Measurements from ENCODE around the gene MYO16. TPM values are rescaled to one million over a fixed set of nuclear protein-coding genes. Genes with fewer than 3 reads are reported as not detected.

The MYO16 gene
- total RNA-seq, 6 experiments from 2014 or later = not detected

DNA sequence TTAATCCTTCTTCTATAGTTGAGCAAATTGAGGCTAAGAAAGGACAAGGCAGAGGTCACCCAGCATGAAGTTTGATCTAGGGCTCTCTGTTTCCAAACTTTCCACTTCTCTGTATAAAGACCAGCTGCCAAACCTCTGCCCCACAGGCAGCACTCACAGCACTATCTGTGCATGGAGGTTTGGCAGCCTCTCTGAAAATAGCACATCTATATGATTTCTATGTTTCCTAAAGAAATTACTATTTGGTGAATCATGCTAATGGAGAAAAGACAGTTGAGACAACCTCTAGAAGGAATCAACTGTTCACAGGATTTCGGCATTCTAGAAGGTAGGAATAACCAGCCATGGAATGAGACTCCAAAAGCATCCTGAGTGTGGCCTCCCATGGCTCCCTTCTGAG lies 602.5 kb downstream of the MYO16 start:
- TF ChIP-seq, protein P1, sequence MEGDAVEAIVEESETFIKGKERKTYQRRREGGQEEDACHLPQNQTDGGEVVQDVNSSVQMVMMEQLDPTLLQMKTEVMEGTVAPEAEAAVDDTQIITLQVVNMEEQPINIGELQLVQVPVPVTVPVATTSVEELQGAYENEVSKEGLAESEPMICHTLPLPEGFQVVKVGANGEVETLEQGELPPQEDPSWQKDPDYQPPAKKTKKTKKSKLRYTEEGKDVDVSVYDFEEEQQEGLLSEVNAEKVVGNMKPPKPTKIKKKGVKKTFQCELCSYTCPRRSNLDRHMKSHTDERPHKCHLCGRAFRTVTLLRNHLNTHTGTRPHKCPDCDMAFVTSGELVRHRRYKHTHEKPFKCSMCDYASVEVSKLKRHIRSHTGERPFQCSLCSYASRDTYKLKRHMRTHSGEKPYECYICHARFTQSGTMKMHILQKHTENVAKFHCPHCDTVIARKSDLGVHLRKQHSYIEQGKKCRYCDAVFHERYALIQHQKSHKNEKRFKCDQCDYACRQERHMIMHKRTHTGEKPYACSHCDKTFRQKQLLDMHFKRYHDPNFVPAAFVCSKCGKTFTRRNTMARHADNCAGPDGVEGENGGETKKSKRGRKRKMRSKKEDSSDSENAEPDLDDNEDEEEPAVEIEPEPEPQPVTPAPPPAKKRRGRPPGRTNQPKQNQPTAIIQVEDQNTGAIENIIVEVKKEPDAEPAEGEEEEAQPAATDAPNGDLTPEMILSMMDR (IDR thresholded peaks at IDR 0.05) = no peak
- H3K36me3 Mint-ChIP-seq (ENCODE audit: low read depth) = peaks cover 9% of the 10 kb centered on the region; the same call in 1 of the 2 replicates
- no peak for DNase-seq
- no peak overlapping the region for H3K27ac Mint-ChIP-seq
- peaks cover 4% of the 10 kb centered on the region; the same call in 1 of the 2 replicates for H3K9me3 Mint-ChIP-seq
- peaks cover 18% of the 10 kb centered on the region for H3K4me1 Mint-ChIP-seq (ENCODE audit: low read depth)
- no peak overlapping the region for H3K4me3 Mint-ChIP-seq
- H3K27me3 Mint-ChIP-seq (ENCODE audit: insufficient read depth) = peaks cover 4% of the 10 kb centered on the region

DNA sequence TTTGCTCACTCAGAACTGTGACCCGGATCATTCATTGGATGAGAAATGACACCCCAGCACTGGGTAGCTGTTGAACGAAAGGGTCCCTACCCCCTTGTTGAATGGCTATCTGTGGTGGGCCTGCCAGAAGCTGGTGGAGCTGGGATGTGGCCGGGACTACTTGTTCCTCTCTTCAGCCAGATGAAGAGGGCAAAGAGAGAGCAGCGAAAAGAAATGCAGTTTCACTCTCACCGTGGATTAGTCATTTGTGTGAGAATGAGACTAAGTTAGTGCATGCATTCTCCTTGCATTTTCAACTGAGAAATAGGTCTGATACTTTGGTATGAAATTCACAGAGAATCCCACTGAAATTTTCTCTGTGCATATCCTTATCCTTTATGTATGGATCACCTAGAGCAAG lies 603.9 kb downstream of the MYO16 start:
- TF ChIP-seq, protein P1 (IDR thresholded peaks at IDR 0.05) = no peak
- no peak overlapping the region for H3K27ac Mint-ChIP-seq
- H3K4me1 Mint-ChIP-seq (ENCODE audit: low read depth) = peaks cover 13% of the 10 kb centered on the region; the same call in 1 of the 2 replicates
- peaks cover 4% of the 10 kb centered on the region; the same call in 1 of the 2 replicates for H3K9me3 Mint-ChIP-seq
- H3K36me3 Mint-ChIP-seq (ENCODE audit: low read depth) = peaks cover 9% of the 10 kb centered on the region; the same call in 1 of the 2 replicates
- H3K27me3 Mint-ChIP-seq (ENCODE audit: insufficient read depth) = peaks cover 4% of the 10 kb centered on the region
- no peak for DNase-seq
- no peak overlapping the region for H3K4me3 Mint-ChIP-seq

DNA sequence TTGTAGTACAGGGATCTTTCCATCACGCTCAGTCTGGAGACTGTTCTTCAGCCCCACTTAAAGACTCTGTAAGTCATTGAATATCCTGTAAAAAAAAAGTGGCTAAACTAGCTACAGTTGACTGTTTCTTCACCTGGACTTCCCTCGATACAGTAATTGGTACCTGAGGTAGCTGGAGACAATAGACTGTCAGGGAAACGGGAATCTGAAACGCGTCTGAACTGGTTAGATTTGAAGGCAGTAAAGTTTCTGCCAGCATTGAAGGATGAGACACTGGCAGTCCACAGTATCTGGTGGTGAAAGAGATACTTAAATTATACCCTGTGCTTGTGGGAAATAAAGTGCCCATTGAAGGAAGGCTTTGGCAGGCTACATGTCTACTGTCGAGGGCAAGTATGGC lies 606.5 kb downstream of the MYO16 start:
- no peak overlapping the region for H3K27ac Mint-ChIP-seq
- H3K9me3 Mint-ChIP-seq = no peaks in the 10 kb centered on the region
- H3K36me3 Mint-ChIP-seq (ENCODE audit: low read depth) = no peaks in the 10 kb centered on the region

DNA sequence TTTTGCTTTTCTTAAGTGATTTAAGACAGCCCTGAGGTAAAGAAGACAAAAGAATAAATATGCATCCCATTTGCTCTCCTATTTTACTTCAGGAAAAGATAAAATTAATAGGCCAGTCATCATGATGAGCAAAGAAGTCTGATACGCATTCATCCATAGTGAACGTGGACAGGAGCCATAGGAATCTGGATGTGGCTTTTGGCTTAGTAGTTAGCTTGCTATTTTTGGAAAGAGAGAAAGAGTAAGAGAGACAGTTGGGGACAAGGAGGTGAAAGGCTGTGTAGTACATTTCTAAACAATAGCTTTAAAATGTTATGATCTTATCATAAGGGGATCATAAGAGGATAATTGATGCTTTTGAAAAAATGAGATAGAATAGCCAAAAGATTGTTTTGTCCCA lies 611.7 kb downstream of the MYO16 start:
- no peak for DNase-seq

More for the DNA sequence above, 606.5 kb downstream of the MYO16 start:
- no peak for DNase-seq
- Mint-ChIP-seq H3K27me3 (ENCODE audit: insufficient read depth) (peaks cover 1% of the 10 kb centered on the region; the same call in 1 of the 2 replicates), H3K4me3 (no peak overlapping the region), H3K4me1 (ENCODE audit: low read depth) (peaks cover 22% of the 10 kb centered on the region)
- TF ChIP-seq, protein P1 (IDR thresholded peaks at IDR 0.05) = no peak

DNA sequence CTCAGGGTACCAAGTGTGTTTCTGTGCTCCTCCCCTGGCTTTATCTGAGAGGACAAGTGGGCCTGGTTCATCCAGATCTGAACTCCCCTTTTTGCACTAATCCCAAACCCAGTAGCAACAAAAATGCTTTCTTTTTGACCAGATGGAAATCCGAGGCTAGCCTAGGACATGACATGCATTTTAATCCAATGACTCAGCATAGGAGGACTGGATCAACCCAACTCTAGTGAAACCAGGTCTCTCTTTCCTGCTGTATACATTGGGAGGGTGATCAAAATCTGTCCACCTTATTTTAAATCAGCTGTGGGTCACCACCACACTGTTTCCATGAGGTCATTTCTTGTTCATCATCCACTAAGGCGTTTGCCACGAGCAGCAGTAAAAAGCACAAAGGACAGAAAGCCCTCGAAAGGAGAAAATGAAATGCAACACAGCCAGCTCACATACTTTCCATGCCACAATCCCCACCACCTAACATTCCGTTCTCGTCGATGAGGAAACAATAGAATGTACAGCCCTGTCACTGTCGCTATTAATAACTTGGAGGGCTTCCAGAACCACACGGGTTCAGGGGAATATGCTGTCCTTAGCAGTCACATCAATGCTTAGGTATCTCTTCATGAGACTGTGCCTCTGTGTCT lies 614.0 kb downstream of the MYO16 start:
- H3K27ac Mint-ChIP-seq = peak overlapping the region; percentile 96
- H3K36me3 Mint-ChIP-seq (ENCODE audit: low read depth) = peaks cover 25% of the 10 kb centered on the region
- no peaks in the 10 kb centered on the region for H3K27me3 Mint-ChIP-seq (ENCODE audit: insufficient read depth)
- peak; percentile 92 for DNase-seq
- H3K4me3 Mint-ChIP-seq = peak overlapping the region; percentile 87
- TF ChIP-seq, protein P1 (IDR thresholded peaks at IDR 0.05) = no peak
- peaks cover 8% of the 10 kb centered on the region for H3K9me3 Mint-ChIP-seq
- peaks cover 59% of the 10 kb centered on the region for H3K4me1 Mint-ChIP-seq (ENCODE audit: low read depth)

More for the DNA sequence above, 611.7 kb downstream of the MYO16 start:
- no peaks in the 10 kb centered on the region for H3K27me3 Mint-ChIP-seq (ENCODE audit: insufficient read depth)
- TF ChIP-seq, protein P1 (IDR thresholded peaks at IDR 0.05) = no peak
- no peaks in the 10 kb centered on the region; the same call in 1 of the 2 replicates for H3K9me3 Mint-ChIP-seq
- peak overlapping the region; percentile 34; the same call in 1 of the 2 replicates for H3K27ac Mint-ChIP-seq
- H3K4me1 Mint-ChIP-seq (ENCODE audit: low read depth) = peaks cover 59% of the 10 kb centered on the region
- peaks cover 16% of the 10 kb centered on the region for H3K36me3 Mint-ChIP-seq (ENCODE audit: low read depth)
- H3K4me3 Mint-ChIP-seq = no peak overlapping the region

Measured in HFFc6 (cell line).